Measurements from ENCODE around the gene DNAH8. TPM values are rescaled to one million over a fixed set of nuclear protein-coding genes. Genes with fewer than 3 reads are reported as not detected.

Gene DNAH8
- total RNA-seq, 1 donor from 2014 or later, result 0.03 TPM

DNA sequence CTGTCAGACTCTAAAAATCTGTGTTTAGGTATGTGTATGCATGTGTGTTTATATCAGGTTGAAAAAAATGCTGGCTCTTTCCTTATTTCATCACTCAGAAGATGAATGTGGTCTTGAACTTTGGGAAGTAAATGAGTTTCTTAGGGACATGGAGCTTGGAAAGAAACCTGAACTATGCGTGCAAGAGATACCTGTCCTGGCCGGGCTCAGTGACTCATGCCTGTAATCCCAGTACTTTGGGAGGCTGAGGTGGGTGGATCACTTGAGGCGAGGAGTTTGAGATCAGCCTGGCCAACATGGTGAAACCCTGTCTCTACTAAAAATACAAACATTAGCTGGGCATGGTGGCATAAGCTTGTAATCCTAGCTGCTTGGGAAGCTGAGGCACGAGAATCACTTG lies 329.1 kb downstream of the DNAH8 start:
- H3K4me1 ChIP-seq, result peaks cover 9% of the 10 kb centered on the region
- H3K4me3 ChIP-seq, result no peak overlapping the region
- H3K27ac ChIP-seq, result no peak overlapping the region
- H3K9me3 ChIP-seq, result no peaks in the 10 kb centered on the region
- TF ChIP-seq, protein P1, sequence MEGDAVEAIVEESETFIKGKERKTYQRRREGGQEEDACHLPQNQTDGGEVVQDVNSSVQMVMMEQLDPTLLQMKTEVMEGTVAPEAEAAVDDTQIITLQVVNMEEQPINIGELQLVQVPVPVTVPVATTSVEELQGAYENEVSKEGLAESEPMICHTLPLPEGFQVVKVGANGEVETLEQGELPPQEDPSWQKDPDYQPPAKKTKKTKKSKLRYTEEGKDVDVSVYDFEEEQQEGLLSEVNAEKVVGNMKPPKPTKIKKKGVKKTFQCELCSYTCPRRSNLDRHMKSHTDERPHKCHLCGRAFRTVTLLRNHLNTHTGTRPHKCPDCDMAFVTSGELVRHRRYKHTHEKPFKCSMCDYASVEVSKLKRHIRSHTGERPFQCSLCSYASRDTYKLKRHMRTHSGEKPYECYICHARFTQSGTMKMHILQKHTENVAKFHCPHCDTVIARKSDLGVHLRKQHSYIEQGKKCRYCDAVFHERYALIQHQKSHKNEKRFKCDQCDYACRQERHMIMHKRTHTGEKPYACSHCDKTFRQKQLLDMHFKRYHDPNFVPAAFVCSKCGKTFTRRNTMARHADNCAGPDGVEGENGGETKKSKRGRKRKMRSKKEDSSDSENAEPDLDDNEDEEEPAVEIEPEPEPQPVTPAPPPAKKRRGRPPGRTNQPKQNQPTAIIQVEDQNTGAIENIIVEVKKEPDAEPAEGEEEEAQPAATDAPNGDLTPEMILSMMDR (IDR thresholded peaks at IDR 0.05), result no peak
- H3K27me3 ChIP-seq (ENCODE audit: low read depth), result peaks cover 18% of the 10 kb centered on the region
- ATAC-seq, result no peak
- no peaks in the 10 kb centered on the region for H3K36me3 ChIP-seq
- DNase-seq, result no peak
- intact Hi-C loops (cut with DNase I), result no loop called here

DNA sequence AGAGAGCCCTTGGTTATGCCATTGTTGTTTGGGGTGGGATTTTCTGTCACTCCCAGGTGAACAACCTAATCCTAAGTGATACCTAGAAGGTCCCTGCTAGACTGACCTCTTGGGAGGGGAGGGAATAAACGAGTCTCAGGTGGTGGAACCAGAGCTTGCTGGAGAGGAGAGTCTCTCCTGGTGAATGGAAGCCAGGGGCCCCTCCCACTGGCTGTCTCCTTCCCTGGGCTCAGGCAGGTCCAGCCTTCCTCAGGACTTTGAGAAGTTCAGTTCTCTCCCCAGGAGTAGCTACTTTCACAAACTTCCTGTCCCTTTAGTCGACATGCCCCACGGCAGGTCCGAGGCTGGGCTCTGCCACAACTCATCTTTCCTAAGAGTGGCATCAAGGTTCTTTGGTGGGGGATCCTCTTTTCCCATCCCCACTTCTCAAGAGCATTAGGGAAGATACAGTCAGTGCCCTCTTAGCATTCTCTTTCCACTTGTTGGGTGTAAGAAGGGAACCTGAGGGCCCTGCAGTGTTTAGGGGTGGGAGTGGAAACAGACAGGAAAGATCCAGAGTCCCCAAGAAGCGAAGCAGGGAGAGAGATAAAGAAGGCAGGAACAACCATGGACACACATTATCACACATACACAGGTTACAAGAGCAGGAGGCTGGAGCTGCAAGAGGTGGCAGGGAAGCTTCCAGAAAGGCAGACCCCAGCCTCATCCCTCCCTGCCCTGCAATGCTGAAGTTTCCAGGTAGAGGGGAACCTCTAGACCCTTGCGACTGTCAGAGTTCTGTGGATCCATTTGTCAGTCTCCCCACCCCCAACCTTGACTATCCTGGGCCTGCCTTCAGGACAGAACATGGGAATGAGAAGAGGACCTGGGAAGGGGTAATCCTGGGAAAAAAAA lies 332.6 kb downstream of the DNAH8 start:
- H3K4me3 ChIP-seq, result peak overlapping the region; percentile 50
- peaks cover 10% of the 10 kb centered on the region for H3K4me1 ChIP-seq
- DNase-seq, result no peak
- H3K27me3 ChIP-seq (ENCODE audit: low read depth), result peaks cover 28% of the 10 kb centered on the region
- intact Hi-C loops (cut with DNase I), result no loop called here
- H3K36me3 ChIP-seq, result no peaks in the 10 kb centered on the region
- TF ChIP-seq, protein P1 (IDR thresholded peaks at IDR 0.05), result no peak
- no peaks in the 10 kb centered on the region for H3K9me3 ChIP-seq
- no peak for ATAC-seq
- H3K27ac ChIP-seq, result no peak overlapping the region

DNA sequence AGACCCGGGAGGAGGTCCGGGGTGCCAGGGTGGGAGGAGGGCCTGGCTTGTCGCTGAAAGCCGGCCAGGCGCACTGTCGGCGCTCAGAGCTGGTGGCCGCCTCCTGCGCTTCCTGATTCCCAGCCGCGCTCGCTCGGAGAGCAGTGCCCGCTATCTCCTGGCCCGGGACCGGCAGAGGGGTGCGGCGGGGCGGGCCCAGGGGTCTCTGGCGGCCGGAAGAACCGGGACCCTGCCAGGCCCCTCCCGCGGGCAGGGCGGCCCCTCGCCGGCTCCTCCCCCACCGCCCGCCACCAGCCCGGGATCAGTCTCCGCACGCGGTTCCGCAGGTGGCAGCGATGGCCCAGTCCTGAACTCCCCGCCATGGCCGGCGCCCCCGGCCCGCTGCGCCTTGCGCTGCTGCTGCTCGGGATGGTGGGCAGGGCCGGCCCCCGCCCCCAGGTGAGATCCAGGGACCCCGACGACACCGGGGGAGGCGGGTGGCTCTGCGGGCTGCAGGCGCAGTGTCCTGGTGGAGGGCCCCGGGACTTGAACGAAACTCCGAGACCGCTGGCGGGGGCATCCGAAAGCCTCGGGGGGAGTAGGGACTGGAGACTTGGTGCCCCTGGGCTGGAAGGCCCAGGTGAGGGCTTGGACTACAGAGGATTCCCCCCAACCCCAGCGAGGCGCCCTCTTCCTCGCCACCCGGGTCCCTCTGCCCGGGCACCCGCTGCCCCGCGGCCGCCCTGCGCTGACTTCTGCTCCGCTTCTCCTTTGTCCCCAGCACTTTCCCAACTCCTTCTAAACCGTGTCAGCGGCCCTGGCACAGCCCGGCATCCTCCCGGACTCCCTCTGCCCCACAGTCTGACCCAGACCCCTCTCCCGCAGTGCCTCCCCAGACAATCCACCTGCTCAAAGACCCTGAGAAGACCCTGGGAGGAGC lies 333.6 kb downstream of the DNAH8 start, which contains the start of gene GLP1R:
Gene GLP1R, plus strand, starts transcription at position 301 of the 919 bp plus-strand sequence. Its CDS starts 60 bp downstream, at position 361.
- TF ChIP-seq, protein P1 (IDR thresholded peaks at IDR 0.05), result no peak

DNA sequence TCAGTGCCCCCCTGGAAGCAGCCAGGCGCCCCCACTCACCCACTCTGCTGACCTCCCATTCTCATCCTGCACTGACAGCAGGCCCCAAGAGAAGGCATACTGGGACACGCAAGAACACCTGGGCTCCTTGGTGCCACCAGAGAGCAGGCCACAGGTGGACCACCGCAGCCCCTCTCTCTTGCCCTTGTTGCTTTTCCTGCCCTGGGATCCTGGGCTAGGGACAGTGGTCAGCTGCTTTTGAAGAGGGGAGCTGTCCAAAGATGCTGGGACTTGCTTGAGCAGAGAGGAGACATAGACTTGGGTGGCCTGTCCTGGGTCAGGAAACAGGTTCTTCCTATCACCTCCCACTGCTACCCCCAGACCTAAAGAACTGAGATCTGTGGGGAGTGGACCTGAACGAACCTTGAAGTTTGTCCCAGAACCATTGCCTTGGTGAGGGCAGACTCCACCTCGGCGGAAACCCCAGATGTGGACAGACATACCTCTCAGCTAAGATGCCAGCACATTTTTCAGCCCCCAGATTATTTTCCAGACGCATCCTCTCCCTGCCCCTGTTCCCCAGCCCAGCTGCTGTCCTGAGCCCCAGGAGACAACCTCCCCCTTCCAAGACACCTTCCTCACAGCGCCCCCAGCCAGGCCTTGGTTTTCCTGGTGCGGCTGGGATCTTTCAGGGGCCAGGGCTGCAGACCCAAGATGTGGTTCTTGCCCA lies 334.6 kb downstream of the DNAH8 start:
- TF ChIP-seq, protein P1 (IDR thresholded peaks at IDR 0.05), result no peak
- peaks cover 10% of the 10 kb centered on the region for H3K4me1 ChIP-seq
- H3K36me3 ChIP-seq, result no peaks in the 10 kb centered on the region
- H3K27ac ChIP-seq, result no peak overlapping the region
- DNase-seq (no peak), ATAC-seq (no peak)
- no peak overlapping the region for H3K4me3 ChIP-seq
- intact Hi-C loops (cut with DNase I), result no loop called here
- peaks cover 28% of the 10 kb centered on the region for H3K27me3 ChIP-seq (ENCODE audit: low read depth)
- H3K9me3 ChIP-seq, result no peaks in the 10 kb centered on the region

More for the DNA sequence above, 333.6 kb downstream of the DNAH8 start, which contains the start of gene GLP1R:
- no peak for DNase-seq
- intact Hi-C loops (cut with DNase I), result no loop called here
- Histone ChIP-seq H3K4me3 (peak within 1 kb of the TSS; percentile 50), H3K9me3 (no peaks in the 10 kb centered on the region), H3K27me3 (ENCODE audit: low read depth) (peaks cover 28% of the 10 kb centered on the region), H3K36me3 (no peaks in the 10 kb centered on the region), H3K4me1 (peaks cover 10% of the 10 kb centered on the region), H3K27ac (no peak within 1 kb of the TSS)
- ATAC-seq, result peak; percentile 38 to 52
